ENCODE measurements around the gene FCRL5.

FCRL5 gene

DNA sequence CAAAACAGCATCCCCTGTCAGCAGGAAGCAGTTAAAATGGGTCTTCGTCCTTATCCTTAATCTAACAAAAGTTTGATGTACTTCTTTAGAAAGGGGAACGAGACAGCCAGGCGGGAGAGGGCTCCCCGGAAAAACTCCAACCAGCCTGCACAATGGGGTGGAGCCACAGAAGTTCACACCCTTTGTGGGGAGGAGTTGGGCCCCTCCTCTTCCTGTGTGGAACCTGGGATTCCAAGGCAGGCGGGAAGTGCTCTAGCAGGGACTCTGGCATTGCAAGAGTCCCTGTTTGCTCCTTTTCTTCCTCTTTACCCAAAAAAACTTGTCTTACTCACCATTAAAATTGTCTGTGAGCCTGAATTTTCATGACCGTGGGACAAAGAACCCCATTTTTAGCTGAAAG lies 47.7 kb downstream of the FCRL5 start:
- H4K20me1 ChIP-seq (ENCODE audit: insufficient read depth, low read length, poor library complexity, severe bottlenecking), result no peaks in the 10 kb centered on the region
- H3K27me3 ChIP-seq (ENCODE audit: insufficient read depth, low read length, poor library complexity, severe bottlenecking), result no peaks in the 10 kb centered on the region
- no peaks in the 10 kb centered on the region for H3K4me1 ChIP-seq (ENCODE audit: insufficient read depth, low read length, poor library complexity, severe bottlenecking)
- H3K36me3 ChIP-seq (ENCODE audit: insufficient read depth, low read length), result no peaks in the 10 kb centered on the region
- no peak overlapping the region for H3K4me3 ChIP-seq (ENCODE audit: low read length, poor library complexity, severe bottlenecking)
- H3K4me2 ChIP-seq (ENCODE audit: low read depth, low read length, poor library complexity, severe bottlenecking), result no peak overlapping the region
- H3K9me2 ChIP-seq (replicated peaks; ENCODE audit: low read depth, low read length), result no peaks in the 10 kb centered on the region
- no peak overlapping the region for H3K9ac ChIP-seq (ENCODE audit: low read depth, low read length, poor library complexity, severe bottlenecking)
- H3K79me2 ChIP-seq (ENCODE audit: insufficient read depth, low read length), result no peaks in the 10 kb centered on the region
- H3F3A ChIP-seq (ENCODE audit: low read depth), result no peaks in the 10 kb centered on the region
- TF ChIP-seq, protein P1, sequence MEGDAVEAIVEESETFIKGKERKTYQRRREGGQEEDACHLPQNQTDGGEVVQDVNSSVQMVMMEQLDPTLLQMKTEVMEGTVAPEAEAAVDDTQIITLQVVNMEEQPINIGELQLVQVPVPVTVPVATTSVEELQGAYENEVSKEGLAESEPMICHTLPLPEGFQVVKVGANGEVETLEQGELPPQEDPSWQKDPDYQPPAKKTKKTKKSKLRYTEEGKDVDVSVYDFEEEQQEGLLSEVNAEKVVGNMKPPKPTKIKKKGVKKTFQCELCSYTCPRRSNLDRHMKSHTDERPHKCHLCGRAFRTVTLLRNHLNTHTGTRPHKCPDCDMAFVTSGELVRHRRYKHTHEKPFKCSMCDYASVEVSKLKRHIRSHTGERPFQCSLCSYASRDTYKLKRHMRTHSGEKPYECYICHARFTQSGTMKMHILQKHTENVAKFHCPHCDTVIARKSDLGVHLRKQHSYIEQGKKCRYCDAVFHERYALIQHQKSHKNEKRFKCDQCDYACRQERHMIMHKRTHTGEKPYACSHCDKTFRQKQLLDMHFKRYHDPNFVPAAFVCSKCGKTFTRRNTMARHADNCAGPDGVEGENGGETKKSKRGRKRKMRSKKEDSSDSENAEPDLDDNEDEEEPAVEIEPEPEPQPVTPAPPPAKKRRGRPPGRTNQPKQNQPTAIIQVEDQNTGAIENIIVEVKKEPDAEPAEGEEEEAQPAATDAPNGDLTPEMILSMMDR (conservative IDR thresholded peaks at IDR 0.05; ENCODE audit: low read length), result no peak
- no peak overlapping the region; the same call in 1 of the 2 replicates for H2AFZ ChIP-seq (ENCODE audit: low read length)
- no peaks in the 10 kb centered on the region for H3K9me3 ChIP-seq (ENCODE audit: insufficient read depth, low read depth, low read length)

DNA sequence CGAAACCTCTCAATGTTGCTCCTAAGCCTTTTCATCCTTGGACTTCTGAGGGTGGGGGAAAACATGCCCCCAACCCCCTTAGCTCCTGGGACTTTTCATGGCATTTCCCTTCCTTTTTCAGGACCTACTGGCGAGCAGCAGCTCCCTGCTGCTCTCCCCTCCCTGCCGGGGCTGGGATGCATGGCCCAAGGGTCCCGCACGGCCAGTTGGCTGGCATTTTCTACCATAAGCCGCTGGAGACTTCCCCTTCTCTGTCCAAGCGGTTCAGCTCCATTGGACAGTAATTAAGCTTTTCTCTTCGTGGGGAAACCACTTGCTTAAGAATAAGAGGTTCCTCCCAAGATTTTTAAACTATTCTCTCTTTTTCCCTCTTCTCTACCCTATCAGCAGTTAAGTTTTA lies 52.8 kb downstream of the FCRL5 start:
- no peaks in the 10 kb centered on the region for H3F3A ChIP-seq (ENCODE audit: low read depth)
- no peak overlapping the region for H2AFZ ChIP-seq (ENCODE audit: low read length)
- TF ChIP-seq, protein P1 (conservative IDR thresholded peaks at IDR 0.05; ENCODE audit: low read length), result no peak
- TF ChIP-seq EZH2phosphoT487 (IDR thresholded peaks at IDR 0.05; ENCODE audit: borderline replicate concordance), result no peak

DNA sequence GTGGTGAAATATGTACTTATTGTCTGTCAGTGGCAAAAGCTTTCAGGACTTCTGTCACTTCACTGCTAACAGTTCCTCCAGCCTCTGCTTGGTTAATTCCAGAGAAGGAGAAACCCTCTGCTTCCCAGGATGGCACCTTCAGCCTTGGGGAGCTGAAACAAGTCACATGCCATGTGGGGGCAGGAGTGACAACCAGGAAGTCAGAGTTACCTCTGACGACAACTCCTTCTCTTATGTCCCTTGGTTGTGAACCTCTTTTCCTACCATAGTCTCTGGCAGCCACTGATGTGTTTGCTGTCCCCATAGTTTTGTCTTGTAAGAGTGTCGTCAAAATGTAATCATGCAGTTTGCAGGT lies 53.6 kb downstream of the FCRL5 start:
- no peaks in the 10 kb centered on the region for H4K20me1 ChIP-seq (ENCODE audit: insufficient read depth, low read length, poor library complexity, severe bottlenecking)
- no peaks in the 10 kb centered on the region for H3K9me2 ChIP-seq (replicated peaks; ENCODE audit: low read depth, low read length)
- no peaks in the 10 kb centered on the region for H3K79me2 ChIP-seq (ENCODE audit: insufficient read depth, low read length)
- no peak overlapping the region for H3K4me2 ChIP-seq (ENCODE audit: low read depth, low read length, poor library complexity, severe bottlenecking)
- H3K4me3 ChIP-seq (ENCODE audit: low read length, poor library complexity, severe bottlenecking), result no peak overlapping the region
- H3K27me3 ChIP-seq (ENCODE audit: insufficient read depth, low read length, poor library complexity, severe bottlenecking), result no peaks in the 10 kb centered on the region
- no peaks in the 10 kb centered on the region for H3K36me3 ChIP-seq (ENCODE audit: insufficient read depth, low read length)
- TF ChIP-seq EZH2phosphoT487 (IDR thresholded peaks at IDR 0.05; ENCODE audit: borderline replicate concordance), result no peak
- TF ChIP-seq, protein P1 (conservative IDR thresholded peaks at IDR 0.05; ENCODE audit: low read length), result no peak
- no peak overlapping the region for H3K9ac ChIP-seq (ENCODE audit: low read depth, low read length, poor library complexity, severe bottlenecking)
- peaks cover 5% of the 10 kb centered on the region for H3K4me1 ChIP-seq (ENCODE audit: insufficient read depth, low read length, poor library complexity, severe bottlenecking)
- H2AFZ ChIP-seq (ENCODE audit: low read length), result no peak overlapping the region
- H3F3A ChIP-seq (ENCODE audit: low read depth), result no peaks in the 10 kb centered on the region
- no peaks in the 10 kb centered on the region for H3K9me3 ChIP-seq (ENCODE audit: insufficient read depth, low read depth, low read length)

More for the DNA sequence above, 52.8 kb downstream of the FCRL5 start:
- Histone ChIP-seq H3K4me3 (ENCODE audit: low read length, poor library complexity, severe bottlenecking) (no peak overlapping the region), H3K9me2 (replicated peaks; ENCODE audit: low read depth, low read length) (no peaks in the 10 kb centered on the region), H3K4me1 (ENCODE audit: insufficient read depth, low read length, poor library complexity, severe bottlenecking) (peaks cover 5% of the 10 kb centered on the region), H3K9ac (ENCODE audit: low read depth, low read length, poor library complexity, severe bottlenecking) (no peak overlapping the region), H3K4me2 (ENCODE audit: low read depth, low read length, poor library complexity, severe bottlenecking) (no peak overlapping the region), H3K36me3 (ENCODE audit: insufficient read depth, low read length) (no peaks in the 10 kb centered on the region), H3K9me3 (ENCODE audit: insufficient read depth, low read depth, low read length) (no peaks in the 10 kb centered on the region), H4K20me1 (ENCODE audit: insufficient read depth, low read length, poor library complexity, severe bottlenecking) (no peaks in the 10 kb centered on the region), H3K79me2 (ENCODE audit: insufficient read depth, low read length) (no peaks in the 10 kb centered on the region), H3K27me3 (ENCODE audit: insufficient read depth, low read length, poor library complexity, severe bottlenecking) (no peaks in the 10 kb centered on the region)
